Measurements from ENCODE around the gene FHIT.

Gene FHIT

DNA sequence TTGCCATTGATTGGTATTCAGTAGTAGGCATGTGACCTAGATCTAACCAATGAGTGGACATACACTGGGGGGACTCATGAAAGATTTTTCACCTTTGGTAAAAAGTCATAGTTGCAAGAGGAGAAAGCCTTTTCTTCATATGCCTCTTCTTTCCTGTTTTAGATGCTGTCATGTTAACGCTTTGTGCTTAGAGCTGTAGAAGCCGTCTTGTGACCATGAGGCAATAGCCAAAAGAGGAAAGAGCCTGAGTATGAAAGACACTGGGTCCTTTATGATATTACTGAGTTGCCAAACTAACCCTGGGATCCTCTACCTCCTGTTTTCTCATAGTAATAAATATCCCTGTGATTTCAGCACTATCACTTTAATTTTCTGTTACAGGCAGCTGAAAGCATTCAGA lies 396.0 kb downstream of the FHIT start:
- TF ChIP-seq, protein P1, sequence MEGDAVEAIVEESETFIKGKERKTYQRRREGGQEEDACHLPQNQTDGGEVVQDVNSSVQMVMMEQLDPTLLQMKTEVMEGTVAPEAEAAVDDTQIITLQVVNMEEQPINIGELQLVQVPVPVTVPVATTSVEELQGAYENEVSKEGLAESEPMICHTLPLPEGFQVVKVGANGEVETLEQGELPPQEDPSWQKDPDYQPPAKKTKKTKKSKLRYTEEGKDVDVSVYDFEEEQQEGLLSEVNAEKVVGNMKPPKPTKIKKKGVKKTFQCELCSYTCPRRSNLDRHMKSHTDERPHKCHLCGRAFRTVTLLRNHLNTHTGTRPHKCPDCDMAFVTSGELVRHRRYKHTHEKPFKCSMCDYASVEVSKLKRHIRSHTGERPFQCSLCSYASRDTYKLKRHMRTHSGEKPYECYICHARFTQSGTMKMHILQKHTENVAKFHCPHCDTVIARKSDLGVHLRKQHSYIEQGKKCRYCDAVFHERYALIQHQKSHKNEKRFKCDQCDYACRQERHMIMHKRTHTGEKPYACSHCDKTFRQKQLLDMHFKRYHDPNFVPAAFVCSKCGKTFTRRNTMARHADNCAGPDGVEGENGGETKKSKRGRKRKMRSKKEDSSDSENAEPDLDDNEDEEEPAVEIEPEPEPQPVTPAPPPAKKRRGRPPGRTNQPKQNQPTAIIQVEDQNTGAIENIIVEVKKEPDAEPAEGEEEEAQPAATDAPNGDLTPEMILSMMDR (IDR thresholded peaks at IDR 0.05; ENCODE audit: low read depth, low read length) = no peak
- DNase-seq (ENCODE audit: low read depth in 2 of 2) = no peak
- H3K4me3 ChIP-seq (replicated peaks in 1 of 2; ENCODE audit: low read depth in 2 of 2, low read length in 2 of 2) = no peak overlapping the region

DNA sequence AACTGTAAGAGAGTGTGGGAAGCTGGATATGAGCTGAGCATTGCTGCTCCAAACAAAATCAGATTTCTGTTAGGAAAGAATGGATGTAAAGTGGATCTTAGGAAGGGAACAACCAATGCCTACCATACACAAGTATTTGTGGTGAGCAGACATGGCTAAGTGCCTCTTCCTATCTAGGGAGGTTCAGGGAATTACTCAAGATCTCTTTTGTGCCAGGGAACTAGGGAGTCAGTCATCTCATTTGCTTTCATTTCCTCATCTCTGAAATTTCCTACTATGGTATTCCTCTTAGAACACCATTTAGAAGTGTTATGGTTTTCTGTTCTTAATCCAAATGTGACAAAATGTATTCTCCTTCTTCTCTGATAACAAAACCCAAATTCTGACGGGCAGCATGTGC lies 396.5 kb downstream of the FHIT start:
- DNase-seq (ENCODE audit: low read depth in 2 of 2) = peak in 1 of 2 donors; percentile 4
- no peak overlapping the region for H3K4me3 ChIP-seq (replicated peaks in 1 of 2; ENCODE audit: low read depth in 2 of 2, low read length in 2 of 2)
- TF ChIP-seq, protein P1 (IDR thresholded peaks at IDR 0.05; ENCODE audit: low read depth, low read length) = no peak

DNA sequence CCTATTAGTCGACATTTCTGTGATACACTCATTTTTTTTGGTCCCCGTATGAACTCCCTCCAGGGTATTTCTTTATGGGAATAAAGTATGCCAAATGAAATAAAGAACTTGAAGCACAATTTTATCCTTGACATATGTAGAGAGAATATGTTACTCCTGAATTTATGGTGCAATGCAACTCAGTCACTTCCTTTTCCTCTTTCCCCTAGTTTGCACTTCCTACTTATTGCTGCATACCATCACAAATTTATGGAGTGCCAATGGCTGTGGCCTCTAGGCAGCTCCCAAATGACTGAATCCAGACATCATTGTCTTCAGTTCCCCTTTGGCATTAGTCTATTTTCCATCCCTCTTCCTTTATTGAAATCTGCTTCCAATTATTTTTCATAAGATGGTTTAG lies 403.5 kb downstream of the FHIT start:
- TF ChIP-seq, protein P1 (IDR thresholded peaks at IDR 0.05; ENCODE audit: low read depth, low read length) = no peak
- no peak overlapping the region for H3K4me3 ChIP-seq (replicated peaks in 1 of 2; ENCODE audit: low read depth in 2 of 2, low read length in 2 of 2)
- no peak for DNase-seq (ENCODE audit: low read depth in 2 of 2)

DNA sequence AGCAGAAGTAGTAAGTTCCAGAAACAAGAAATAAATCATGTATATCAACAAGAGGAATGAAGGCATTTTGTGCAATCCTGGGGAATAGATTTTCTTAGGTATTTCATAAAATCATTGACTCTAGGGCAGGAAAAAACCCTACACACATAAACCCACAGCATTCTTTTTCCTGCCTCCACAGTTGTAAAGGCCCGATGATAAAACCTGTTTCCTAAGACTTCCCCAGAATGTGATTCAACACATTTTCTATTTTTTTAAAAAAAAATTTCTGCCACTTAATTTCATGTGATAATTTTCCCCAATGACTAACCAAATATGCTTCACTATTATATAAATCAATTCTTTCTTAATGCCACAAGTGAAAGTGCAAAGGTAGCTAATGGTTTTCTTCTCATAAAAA lies 407.0 kb downstream of the FHIT start:
- no peak overlapping the region for H3K4me3 ChIP-seq (replicated peaks in 1 of 2; ENCODE audit: low read depth in 2 of 2, low read length in 2 of 2)
- no peak for DNase-seq (ENCODE audit: low read depth in 2 of 2)
- TF ChIP-seq, protein P1 (IDR thresholded peaks at IDR 0.05; ENCODE audit: low read depth, low read length) = no peak

DNA sequence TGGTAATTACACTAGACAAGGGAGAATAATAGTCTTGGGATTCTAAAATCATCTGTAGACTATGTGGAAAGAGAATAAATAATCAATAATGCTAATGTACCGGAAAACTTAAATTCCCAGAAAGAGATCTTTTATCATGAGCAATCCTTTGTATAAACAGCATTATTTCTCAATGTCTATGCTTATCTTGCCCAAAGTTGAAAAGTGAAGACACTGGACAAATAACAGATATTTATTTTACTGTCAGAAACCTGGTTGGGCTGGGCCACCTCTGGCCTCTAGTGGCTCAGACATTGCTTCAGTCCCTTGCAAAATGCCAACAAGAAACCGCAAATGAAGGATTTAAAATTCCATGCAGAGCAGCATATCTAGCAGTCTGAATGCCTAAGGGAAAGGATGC lies 409.9 kb downstream of the FHIT start:
- peak; percentile 29 to 31 for DNase-seq (ENCODE audit: low read depth in 2 of 2)
- TF ChIP-seq, protein P1 (IDR thresholded peaks at IDR 0.05; ENCODE audit: low read depth, low read length) = no peak
- no peak overlapping the region for H3K4me3 ChIP-seq (replicated peaks in 1 of 2; ENCODE audit: low read depth in 2 of 2, low read length in 2 of 2)

DNA sequence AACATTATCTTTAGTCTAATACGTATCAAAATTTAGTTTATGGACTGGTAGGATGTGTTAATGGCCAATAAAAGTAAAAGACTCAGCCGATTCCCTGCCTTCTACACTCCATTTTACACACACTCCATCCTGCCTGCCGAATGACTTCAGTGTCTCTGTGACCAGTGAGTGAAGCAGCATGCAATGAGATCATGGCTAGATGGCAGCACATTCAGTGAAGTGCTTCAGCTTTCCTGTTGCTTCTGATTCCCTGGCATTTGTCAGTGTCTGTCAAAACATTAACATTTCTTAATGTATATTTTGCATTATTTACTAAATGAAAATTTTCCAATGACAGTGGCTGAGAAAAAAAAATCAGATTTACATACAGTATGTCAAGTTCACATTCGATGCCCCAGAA lies 412.0 kb downstream of the FHIT start:
- TF ChIP-seq, protein P1 (IDR thresholded peaks at IDR 0.05; ENCODE audit: low read depth, low read length) = no peak
- no peak for DNase-seq (ENCODE audit: low read depth in 2 of 2)
- H3K4me3 ChIP-seq (replicated peaks in 1 of 2; ENCODE audit: low read depth in 2 of 2, low read length in 2 of 2) = no peak overlapping the region

DNA sequence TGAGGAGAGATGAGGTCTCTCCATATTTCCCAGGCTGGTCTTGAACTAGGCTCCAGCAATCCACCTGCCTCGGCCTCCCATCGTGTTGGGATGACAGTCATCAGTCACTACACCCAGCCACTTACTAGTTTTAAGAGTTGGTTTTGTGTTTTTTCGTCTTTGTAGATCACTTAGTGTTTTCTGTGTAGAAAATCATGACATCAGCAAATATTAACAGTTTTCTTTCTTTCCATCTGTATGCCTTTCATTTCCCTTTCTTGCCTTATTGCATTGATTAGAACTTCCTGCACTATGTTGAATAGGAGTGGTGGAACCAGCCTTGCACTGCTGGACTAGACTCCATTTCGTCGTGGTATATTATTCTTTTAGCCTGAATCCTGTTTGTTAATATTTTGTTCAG lies 415.5 kb downstream of the FHIT start:
- DNase-seq (ENCODE audit: low read depth in 2 of 2) = no peak
- no peak overlapping the region for H3K4me3 ChIP-seq (replicated peaks in 1 of 2; ENCODE audit: low read depth in 2 of 2, low read length in 2 of 2)
- TF ChIP-seq, protein P1 (IDR thresholded peaks at IDR 0.05; ENCODE audit: low read depth, low read length) = no peak

Data from cardiac fibroblast (primary cell).